Thyroid gland (tissue), 4 donors: ENCODE results near the gene AKAP7. TPM values are rescaled to one million over a fixed set of nuclear protein-coding genes. Genes with fewer than 3 reads are reported as not detected.

ENCODE experiments used
- DNase-seq, 2 donors: peaks; one replicate each; pipeline ENCODE4 v3.0.0-alpha.2; 2019
- H3K27ac ChIP-seq, 3 donors: fragments of 200-600 bp; sonication (generic); 1 replicate in 2 of 3; 2 replicates in 1 of 3; pipeline ENCODE4 v1.5.1; 2016 to 2019; ENCODE audit warnings: mild to moderate bottlenecking in 1 of 3, moderate library complexity in 1 of 3
- H3K27me3 ChIP-seq: fragments of 200-600 bp; sonication (generic); one replicate; pipeline ENCODE4 v1.5.1; 2019
- H3K36me3 ChIP-seq, 2 donors: fragments of 200-600 bp; sonication (generic); one replicate each; pipeline ENCODE4 v1.5.1; 2016 to 2019
- H3K4me1 ChIP-seq, 2 donors: fragments of 200-600 bp; sonication (generic); one replicate each; pipeline ENCODE4 v1.5.1; 2017 to 2019
- H3K4me3 ChIP-seq, 3 donors: fragments of 200-600 bp; sonication (generic); replicated peaks in 1 of 3; 1 replicate in 2 of 3; 2 replicates in 1 of 3; pipeline ENCODE4 v1.5.1; 2016; ENCODE audit warnings: mild to moderate bottlenecking in 1 of 3
- H3K9me3 ChIP-seq: fragments of 200-600 bp; sonication (generic); one replicate; pipeline ENCODE4 v1.5.1; 2017
- POLR2A ChIP-seq, 2 donors: fragments of 450-650 bp; IDR thresholded peaks; one replicate each; pipeline ENCODE4 v1.6.1; 2017; ENCODE audit warnings: antibody characterized with exemption in 2 of 2, mild to moderate bottlenecking in 2 of 2, moderate library complexity in 1 of 2
- WGBS, 2 donors: methylation state at CpG; one replicate each; pipeline ENCODE4 v1.1.5; 2017; 5-methylcytosine and 5-hydroxymethylcytosine counted together
- intact Hi-C: fragments of 100-400 bp; cut with DNase I; formaldehyde crosslinking; loops from one replicate; pipeline ENCODE4 v1.15.1; 2023
- total RNA-seq, 4 donors: library from RNA; depleted of rRNA; stranded (reverse); fragments of >200 nt; gene quantifications; one replicate each; pipeline ENCODE4 v1.2.3, GENCODE V29; 2016
- TF ChIP-seq, protein P1 (sequence below), 6 experiments: fragments of 200-600 bp in 3 of 6; fragments of 450-650 bp in 3 of 6; sonication (generic) in 3 of 6; IDR thresholded peaks; one replicate each; pipeline ENCODE4 v1.5.1; 2016 to 2019; ENCODE audit warnings: antibody characterized with exemption in 6 of 6, mild to moderate bottlenecking in 2 of 6, inconsistent platforms in 1 of 6, moderate library complexity in 1 of 6

AKAP7 gene
- total RNA-seq, 4 donors from 2014 or later = 11.7 to 19.1 (median 12.4) TPM

DNA sequence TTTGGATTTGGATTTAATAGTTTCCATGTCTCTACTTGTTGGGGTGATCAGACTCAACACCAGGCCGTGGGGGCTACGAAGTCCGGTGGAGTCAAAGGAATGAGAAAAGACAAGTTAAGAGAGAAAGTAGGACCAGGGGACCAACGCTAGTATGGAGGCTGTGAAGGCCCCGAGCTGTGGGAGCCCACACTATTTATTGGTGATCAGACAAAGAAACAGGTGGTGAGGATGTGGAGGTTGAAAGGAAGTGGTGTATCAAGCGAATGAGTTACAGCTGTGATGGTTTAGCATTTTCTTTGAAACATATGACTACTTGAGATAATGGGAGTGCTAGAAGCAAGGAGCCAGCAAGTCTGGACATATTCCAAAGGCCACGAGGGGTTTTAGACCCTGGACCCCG is 62.4 kb downstream of the AKAP7 start:
- intact Hi-C loops = no loop called here
- no peaks in the 10 kb centered on the region for H3K27me3 ChIP-seq

DNA sequence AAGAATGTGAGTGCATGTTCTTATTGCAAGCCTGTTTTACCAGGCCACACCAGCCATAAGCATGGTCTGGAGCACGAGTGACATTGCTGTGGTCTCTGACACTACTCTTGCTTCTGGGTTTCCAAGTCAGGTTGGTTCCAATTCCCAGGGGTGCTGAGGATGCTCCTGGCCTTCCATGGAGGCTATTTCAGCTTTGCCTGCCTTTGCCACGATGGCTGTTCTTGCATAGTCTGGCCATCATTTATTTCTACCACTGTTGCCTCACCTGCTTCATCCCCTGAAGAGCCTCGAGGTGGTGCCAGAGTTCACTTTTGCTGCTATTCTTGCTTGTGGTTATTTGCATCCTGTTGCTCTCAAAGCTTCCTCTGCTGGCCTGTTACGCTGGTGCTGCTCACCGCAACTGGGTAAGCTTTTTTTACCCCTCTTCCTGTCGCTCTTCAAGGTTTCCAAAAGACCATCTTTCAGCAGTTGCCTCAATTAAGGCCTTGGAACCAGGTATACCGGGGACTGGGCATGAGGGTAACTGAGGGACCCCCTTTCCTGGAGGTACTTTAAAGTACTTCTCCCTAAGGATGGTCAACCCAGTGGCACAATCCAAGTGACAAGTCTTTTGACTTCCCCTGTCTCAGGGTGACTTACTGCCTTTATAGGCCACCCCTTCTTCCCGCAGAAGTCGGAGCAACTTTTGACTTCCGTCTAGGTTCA is 64.5 kb downstream of the AKAP7 start:
- 57 to 82% methylated on average over 10 of the region's 10 CpGs for WGBS, 2 donors
- Histone ChIP-seq H3K36me3 (no peaks in the 10 kb centered on the region), H3K4me3 (no peak overlapping the region), H3K9me3 (no peaks in the 10 kb centered on the region), H3K27me3 (no peaks in the 10 kb centered on the region), H3K27ac (no peak overlapping the region), H3K4me1 (no peaks in the 10 kb centered on the region)
- intact Hi-C loops = no loop called here
- DNase-seq = peak in 1 of 2 donors; percentile 37
- TF ChIP-seq, protein P1, sequence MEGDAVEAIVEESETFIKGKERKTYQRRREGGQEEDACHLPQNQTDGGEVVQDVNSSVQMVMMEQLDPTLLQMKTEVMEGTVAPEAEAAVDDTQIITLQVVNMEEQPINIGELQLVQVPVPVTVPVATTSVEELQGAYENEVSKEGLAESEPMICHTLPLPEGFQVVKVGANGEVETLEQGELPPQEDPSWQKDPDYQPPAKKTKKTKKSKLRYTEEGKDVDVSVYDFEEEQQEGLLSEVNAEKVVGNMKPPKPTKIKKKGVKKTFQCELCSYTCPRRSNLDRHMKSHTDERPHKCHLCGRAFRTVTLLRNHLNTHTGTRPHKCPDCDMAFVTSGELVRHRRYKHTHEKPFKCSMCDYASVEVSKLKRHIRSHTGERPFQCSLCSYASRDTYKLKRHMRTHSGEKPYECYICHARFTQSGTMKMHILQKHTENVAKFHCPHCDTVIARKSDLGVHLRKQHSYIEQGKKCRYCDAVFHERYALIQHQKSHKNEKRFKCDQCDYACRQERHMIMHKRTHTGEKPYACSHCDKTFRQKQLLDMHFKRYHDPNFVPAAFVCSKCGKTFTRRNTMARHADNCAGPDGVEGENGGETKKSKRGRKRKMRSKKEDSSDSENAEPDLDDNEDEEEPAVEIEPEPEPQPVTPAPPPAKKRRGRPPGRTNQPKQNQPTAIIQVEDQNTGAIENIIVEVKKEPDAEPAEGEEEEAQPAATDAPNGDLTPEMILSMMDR (IDR thresholded peaks at IDR 0.05) = peak in 3 of 6 experiments; percentile 49 to 56 (median 54)
- no peak for TF ChIP-seq POLR2A (IDR thresholded peaks at IDR 0.05)

More for the DNA sequence above, 62.4 kb downstream of the AKAP7 start:
- Histone ChIP-seq H3K4me1 (no peaks in the 10 kb centered on the region), H3K9me3 (no peaks in the 10 kb centered on the region), H3K36me3 (no peaks in the 10 kb centered on the region), H3K27ac (no peak overlapping the region), H3K4me3 (no peak overlapping the region)
- DNase-seq = no peak
- TF ChIP-seq, protein P1 (IDR thresholded peaks at IDR 0.05) = no peak
- TF ChIP-seq POLR2A (IDR thresholded peaks at IDR 0.05) = no peak
- WGBS, 2 donors = 81 to 90% methylated on average over 8 of the region's 8 CpGs

DNA sequence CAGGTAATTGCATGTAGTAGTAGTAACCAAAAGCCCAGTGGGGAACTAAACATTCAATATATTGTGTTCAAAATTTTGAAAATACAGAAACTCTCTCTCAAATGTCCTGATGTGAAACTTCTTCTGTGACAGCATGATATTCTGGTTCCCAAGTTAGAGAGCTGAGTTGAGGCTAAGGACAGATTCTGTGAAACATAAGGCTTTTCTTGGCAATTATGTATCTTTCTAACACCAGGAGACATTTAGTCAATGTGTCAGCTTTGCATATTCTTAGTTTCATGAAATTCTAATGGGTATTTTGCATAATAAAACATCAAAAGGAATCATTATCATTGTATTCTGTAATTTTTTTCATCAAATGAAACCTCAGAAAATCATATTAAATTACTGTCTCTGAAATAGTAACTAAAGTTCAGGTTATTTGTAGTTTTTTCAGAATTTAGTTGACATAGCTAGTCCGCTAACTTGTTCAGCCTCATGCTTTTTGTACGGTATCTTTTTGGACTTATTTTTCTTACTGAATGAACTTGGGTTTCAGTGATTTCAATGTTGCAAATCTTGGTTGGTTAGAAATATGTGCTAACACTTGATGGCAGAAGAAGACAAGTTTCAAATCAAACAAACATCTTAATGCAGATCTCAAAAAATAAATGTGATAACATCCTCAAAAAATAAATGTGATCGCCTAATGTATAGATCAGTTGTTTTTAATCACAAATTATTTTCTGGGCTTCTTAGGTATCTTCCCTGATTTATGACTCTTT is 70.4 kb downstream of the AKAP7 start:
- intact Hi-C loops = no loop called here
- H3K9me3 ChIP-seq = no peaks in the 10 kb centered on the region
- no peak for DNase-seq
- no peaks in the 10 kb centered on the region for H3K36me3 ChIP-seq
- WGBS, 2 donors = 84 to 85% methylated on average over 3 of the region's 3 CpGs
- H3K4me1 ChIP-seq = no peaks in the 10 kb centered on the region
- no peaks in the 10 kb centered on the region for H3K27me3 ChIP-seq
- H3K4me3 ChIP-seq = no peak overlapping the region
- H3K27ac ChIP-seq = no peak overlapping the region
- TF ChIP-seq, protein P1 (IDR thresholded peaks at IDR 0.05) = no peak
- no peak for TF ChIP-seq POLR2A (IDR thresholded peaks at IDR 0.05)

DNA sequence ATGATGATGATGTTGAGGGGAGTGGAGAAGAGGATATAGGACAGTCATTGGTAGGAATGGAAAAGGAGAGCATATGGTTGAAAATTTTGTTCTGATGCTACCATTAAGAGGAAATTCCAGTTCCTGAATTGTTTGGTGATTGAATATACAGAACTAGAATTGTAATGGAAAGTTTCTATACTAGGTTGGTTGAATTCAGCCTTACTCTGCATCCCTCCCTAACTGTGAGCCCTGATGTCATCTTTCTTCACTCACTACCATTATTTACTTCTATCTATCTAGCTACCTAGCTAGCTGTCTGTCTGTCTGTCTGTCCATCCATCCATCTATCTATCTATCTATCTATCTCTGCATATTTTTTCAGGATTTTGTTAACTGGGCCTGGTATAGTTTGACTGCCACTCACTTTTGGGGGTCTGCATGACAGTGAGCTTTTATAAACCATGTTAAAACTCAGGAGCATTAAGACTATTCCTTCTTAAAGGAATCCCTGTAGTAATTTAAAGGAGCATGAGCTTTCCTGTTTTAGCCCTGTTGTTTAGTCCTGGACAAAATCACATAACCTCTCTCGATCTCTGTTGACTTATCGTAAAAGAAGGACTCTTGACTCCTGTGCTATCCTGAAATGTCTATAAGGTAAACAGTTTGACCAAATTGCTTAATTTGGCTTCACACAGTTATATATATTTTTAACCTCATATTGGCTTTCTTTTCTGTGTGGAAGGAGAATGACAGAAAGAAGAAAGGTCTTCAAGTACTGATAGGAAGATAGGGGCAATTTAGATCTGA is 71.4 kb downstream of the AKAP7 start:
- H3K36me3 ChIP-seq = no peaks in the 10 kb centered on the region
- intact Hi-C loops = no loop called here
- no peak overlapping the region for H3K27ac ChIP-seq
- H3K27me3 ChIP-seq = no peaks in the 10 kb centered on the region
- 90 to 99% methylated on average over 2 of the region's 2 CpGs for WGBS, 2 donors
- H3K4me1 ChIP-seq = no peaks in the 10 kb centered on the region
- DNase-seq = no peak
- H3K4me3 ChIP-seq = no peak overlapping the region
- TF ChIP-seq POLR2A (IDR thresholded peaks at IDR 0.05) = no peak
- TF ChIP-seq, protein P1 (IDR thresholded peaks at IDR 0.05) = no peak
- no peaks in the 10 kb centered on the region for H3K9me3 ChIP-seq
